B cell (primary cell): ENCODE measurements around the gene ASIC4. TPM values are rescaled to one million over a fixed set of nuclear protein-coding genes. Genes with fewer than 3 reads are reported as not detected.
A peak's percentile ranks its signal among the peaks of the same experiment; 100 is the strongest.

ENCODE experiments used
- ATAC-seq: fragments of 200-7000 bp; cut with Tn5 transposase; one replicate; pipeline ENCODE4 v1.10.0; 2021; ENCODE audit warnings: low read depth, mild to moderate bottlenecking, moderate number of reproducible peaks, moderate library complexity
- CTCF ChIA-PET: fragments of 350-600 bp; sonication (Branson Sonifier 250); formaldehyde crosslinking; loops from one replicate; lab custom pipeline; 2021; ENCODE audit warnings: antibody characterized with exemption, inconsistent platforms; lab: Charles Lee
- POLR2A ChIA-PET: fragments of 350-600 bp; sonication (Branson Sonifier 250); formaldehyde crosslinking; loops from one replicate; lab custom pipeline; 2021; ENCODE audit warnings: antibody characterized with exemption; lab: Charles Lee
- DNase-seq: peaks from one replicate; pipeline ENCODE4 v3.0.0; 2013
- H2AFZ ChIP-seq: 2 replicates; pipeline ENCODE4 v1.6.1; 2012; ENCODE audit warnings: mild to moderate bottlenecking, low read depth, low read length; ENCODE audit not compliant: insufficient read depth, poor library complexity, severe bottlenecking
- H3K27ac ChIP-seq, 2 donors: 1 replicate in 1 of 2; 2 replicates in 1 of 2; pipeline ENCODE4 v1.5.1; 2012 to 2013; ENCODE audit warnings: low read length in 2 of 2, mild to moderate bottlenecking in 2 of 2, moderate library complexity in 1 of 2
- H3K27me3 ChIP-seq, 4 experiments: fragments of 200-600 bp in 1 of 4; sonication (generic) in 1 of 4; replicated peaks in 1 of 4; 1 replicate in 2 of 4; 2 replicates in 2 of 4; pipeline versions ENCODE4 v1.6.1 to v1.7.0; 2013 to 2016; ENCODE audit warnings: low read length in 3 of 4, mild to moderate bottlenecking in 2 of 4, mixed read lengths in 1 of 4, moderate library complexity in 1 of 4; ENCODE audit not compliant: insufficient read depth in 4 of 4, control insufficient read depth in 3 of 4; ENCODE audit errors: control extremely low read depth in 1 of 4
- H3K36me3 ChIP-seq, 2 experiments: replicated peaks in 1 of 2; 1 replicate in 1 of 2; 2 replicates in 1 of 2; pipeline versions ENCODE4 v1.6.1 to v1.7.1; 2013; ENCODE audit warnings: low read length in 1 of 2; ENCODE audit not compliant: insufficient read depth in 2 of 2, control insufficient read depth in 1 of 2; ENCODE audit errors: control extremely low read depth in 1 of 2, extremely low read depth in 1 of 2
- H3K4me1 ChIP-seq, 2 donors: fragments of 200-600 bp in 1 of 2; sonication (generic) in 1 of 2; 1 replicate in 1 of 2; 2 replicates in 1 of 2; pipeline versions ENCODE4 v1.5.1 to v1.6.1; 2013 to 2017; ENCODE audit warnings: low read length in 2 of 2; ENCODE audit not compliant: control insufficient read depth in 2 of 2, insufficient read depth in 2 of 2
- H3K4me2 ChIP-seq: replicated peaks from 2 replicates; pipeline ENCODE3; 2012; ENCODE audit warnings: mild to moderate bottlenecking, low read depth, low read length; ENCODE audit not compliant: poor library complexity, severe bottlenecking
- H3K4me3 ChIP-seq, 5 experiments: fragments of 200-600 bp in 1 of 5; sonication (generic) in 1 of 5; 1 replicate in 3 of 5; 2 replicates in 2 of 5; pipeline versions ENCODE4 v1.5.1 to v1.7.0; 2011 to 2016; ENCODE audit warnings: low read length in 4 of 5, mild to moderate bottlenecking in 4 of 5, low read depth in 2 of 5, control low read depth in 1 of 5, moderate library complexity in 1 of 5; ENCODE audit not compliant: insufficient read depth in 1 of 5; ENCODE audit errors: control extremely low read depth in 1 of 5, extremely low read depth in 1 of 5
- H3K79me2 ChIP-seq: fragments of 200-600 bp; sonication (generic); one replicate; pipeline ENCODE4 v1.6.0; 2016; ENCODE audit warnings: low read length; ENCODE audit not compliant: control insufficient read depth, insufficient read depth
- H3K9ac ChIP-seq: fragments of 200-600 bp; sonication (generic); 2 replicates; pipeline ENCODE4 v1.6.1; 2017; ENCODE audit warnings: mild to moderate bottlenecking, low read length, moderate library complexity
- H3K9me3 ChIP-seq, 3 donors: one replicate each; pipeline versions ENCODE4 v1.6.1 to v1.7.1; 2013; ENCODE audit warnings: low read length in 2 of 3; ENCODE audit not compliant: control insufficient read depth in 2 of 3, insufficient read depth in 1 of 3; ENCODE audit errors: control extremely low read depth in 1 of 3
- H4K20me1 ChIP-seq: 2 replicates; pipeline ENCODE4 v1.6.0; 2012; ENCODE audit warnings: mild to moderate bottlenecking, low read length; ENCODE audit not compliant: insufficient read depth, control insufficient read depth, poor library complexity, severe bottlenecking
- H3K27ac Mint-ChIP-seq: one replicate; pipeline ENCODE4 v1.8.0; 2021; ENCODE audit warnings: mixed read lengths
- H3K27me3 Mint-ChIP-seq: one replicate; pipeline ENCODE4 v1.8.0; 2021; ENCODE audit warnings: mixed read lengths
- H3K4me1 Mint-ChIP-seq: one replicate; pipeline ENCODE4 v1.8.0; 2021; ENCODE audit warnings: mixed read lengths
- H3K4me3 Mint-ChIP-seq: one replicate; pipeline ENCODE4 v1.8.0; 2021; ENCODE audit warnings: mixed read lengths
- H3K9me3 Mint-ChIP-seq: one replicate; pipeline ENCODE4 v1.8.0; 2022; ENCODE audit warnings: mixed read lengths; ENCODE audit not compliant: insufficient read depth
- CTCF ChIP-seq: fragments of 200-600 bp; IDR thresholded peaks from one replicate; pipeline ENCODE4 v1.8.0; 2022; ENCODE audit warnings: antibody characterized with exemption, mild to moderate bottlenecking
- EZH2 ChIP-seq: IDR thresholded peaks from 2 replicates; pipeline ENCODE4 v1.6.1; 2012; ENCODE audit warnings: borderline replicate concordance, low read depth, mild to moderate bottlenecking, moderate library complexity, low read length; ENCODE audit not compliant: insufficient read depth, poor library complexity, severe bottlenecking
- WGBS: methylation state at CpG from one replicate; pipeline ENCODE4 v1.1.5; 2013; ENCODE audit warnings: missing lambda C conversion rate; ENCODE audit not compliant: insufficient coverage; 5-methylcytosine and 5-hydroxymethylcytosine counted together
- intact Hi-C: fragments of 100-400 bp; cut with micrococcal nuclease; formaldehyde crosslinking; loops from one replicate; pipeline ENCODE4 v1.10.0; 2022
- polyA plus RNA-seq: library from polyadenylated mRNA; depleted of rRNA; stranded (reverse); fragments of >200 nt; gene quantifications from 2 replicates; pipeline ENCODE4 v1.2.3, GENCODE V29; 2012
- total RNA-seq, 2 donors: library from RNA; stranded (reverse); fragments of 120-200 nt in 1 of 2; gene quantifications; 1 replicate in 1 of 2; 2 replicates in 1 of 2; pipeline versions ENCODE4 v1.2.3 to v1.2.4, GENCODE V29; 2013 to 2022

ASIC4 gene
- total and polyA plus RNA-seq, 2 donors (not counting 1 experiment from before 2014, with no cell fraction given), result not detected

GRCh38 chr2:219497495-219498279 is 16.6 kb upstream of the ASIC4 start:
- H3K27ac Mint-ChIP-seq, result peak overlapping the region; percentile 87
- H3K36me3 ChIP-seq, result peaks cover 0 to 4% of the 10 kb centered on the region in 2 experiments
- ATAC-seq, result no peak
- peak overlapping the region; percentile 97 for H2AFZ ChIP-seq
- peaks cover 0 to 21% (median 0%) of the 10 kb centered on the region in 3 donors for H3K9me3 ChIP-seq
- ChIA-PET POLR2A (interaction anchor here (0.8 to 2.8 kb wide), 2 partner anchors 11 to 110 kb away, joined by 3 to 10 read pairs; partner anchors contain the start of gene DNPEP), CTCF (interaction anchor here (0.6 to 10.4 kb wide), 10 partner anchors 12 to 110 kb away, joined by 3 to 123 read pairs (median 4); partner anchors contain the start of genes ASIC4, DNPEP and STK11IP)
- DNase-seq, result peak; percentile 48
- peak overlapping the region; percentile 65 to 90 (median 79) for H3K4me3 ChIP-seq
- peaks cover 40% of the 10 kb centered on the region for H3K27me3 Mint-ChIP-seq
- peaks cover 32% of the 10 kb centered on the region for H3K4me1 Mint-ChIP-seq
- H3K4me1 ChIP-seq, result peaks cover 38% of the 10 kb centered on the region in 2 donors
- peak overlapping the region; percentile 93 for H3K4me3 Mint-ChIP-seq
- peak overlapping the region; percentile 92 for H3K9ac ChIP-seq
- 4% methylated on average over 59 of the region's 59 CpGs for WGBS
- H3K79me2 ChIP-seq, result peaks cover 19% of the 10 kb centered on the region
- no peaks in the 10 kb centered on the region for H4K20me1 ChIP-seq
- TF ChIP-seq CTCF (no peak), EZH2 (peak; percentile 86)
- H3K9me3 Mint-ChIP-seq, result no peaks in the 10 kb centered on the region
- peak overlapping the region; percentile 98 for H3K4me2 ChIP-seq
- H3K27me3 ChIP-seq, result peaks cover 0 to 53% (median 26%) of the 10 kb centered on the region in 4 experiments
- intact Hi-C loops, result loop anchor here (1.0 to 5.0 kb wide), 6 partner anchors 46 to 1225 kb away; partner anchors contain the start of genes AAMP, CHPF, CNOT9 and CNPPD1
- H3K27ac ChIP-seq, result no peak overlapping the region
